HG03457 (cell line): ENCODE results near the gene RNASE12.
"Not testable (repeated sequence)": the region's sequence is repeated elsewhere in the genome, so short reads cannot be mapped to it uniquely, and the experiment has no call there.

ENCODE experiments used
- ATAC-seq: cut with Tn5 transposase; IDR thresholded peaks from one replicate; pipeline ENCODE4 v1.9.1; 2021; ENCODE audit warnings: moderate number of reproducible peaks; ENCODE audit not compliant: unreplicated experiment

Gene RNASE12

GRCh38 chr14:20614038-20614840 lies 23.1 kb upstream of the RNASE12 start:
- ATAC-seq, result peak; percentile 4

- peak; percentile 57 for ATAC-seq
Observed at GRCh38 chr14:20613094-20614037, 22.2 kb upstream of the RNASE12 start.

GRCh38 chr14:20612403-20612802 lies 21.2 kb upstream of the RNASE12 start:
- ATAC-seq, result no peak

GRCh38 chr14:20611277-20611676 lies 20.1 kb upstream of the RNASE12 start:
- no peak for ATAC-seq

- ATAC-seq, result no peak
Observed at GRCh38 chr14:20610002-20610765, 19.0 kb upstream of the RNASE12 start.

- no peak for ATAC-seq
Observed at GRCh38 chr14:20609215-20610001, 18.2 kb upstream of the RNASE12 start.

- no peak for ATAC-seq
Observed at GRCh38 chr14:20608383-20609110, 17.4 kb upstream of the RNASE12 start.

GRCh38 chr14:20607617-20608016 lies 16.4 kb upstream of the RNASE12 start:
- no peak for ATAC-seq

- no peak for ATAC-seq
Observed at GRCh38 chr14:20606902-20607242, 15.7 kb upstream of the RNASE12 start.

GRCh38 chr14:20606190-20606901 lies 15.2 kb upstream of the RNASE12 start:
- ATAC-seq, result no peak

GRCh38 chr14:20603813-20604690 lies 12.9 kb upstream of the RNASE12 start:
- ATAC-seq, result no peak

- ATAC-seq, result no peak
Observed at GRCh38 chr14:20602583-20602982, 11.4 kb upstream of the RNASE12 start.

GRCh38 chr14:20601522-20601921 lies 10.3 kb upstream of the RNASE12 start:
- ATAC-seq, result no peak

- ATAC-seq, result no peak
Observed at GRCh38 chr14:20597108-20597507, 5.9 kb upstream of the RNASE12 start.

GRCh38 chr14:20595726-20596125 lies 4.5 kb upstream of the RNASE12 start:
- ATAC-seq, result not testable (repeated sequence)

GRCh38 chr14:20592574-20592973 lies 1.4 kb upstream of the RNASE12 start:
- ATAC-seq, result no peak

GRCh38 chr14:20587489-20588154 lies 3.6 kb downstream of the RNASE12 start, which contains the start of gene RNASE11:
TSS of gene RNASE11 (minus strand) at chr14:20588001.
- ATAC-seq, result no peak
